Measurements from ENCODE around the gene ICE1.

DNA sequence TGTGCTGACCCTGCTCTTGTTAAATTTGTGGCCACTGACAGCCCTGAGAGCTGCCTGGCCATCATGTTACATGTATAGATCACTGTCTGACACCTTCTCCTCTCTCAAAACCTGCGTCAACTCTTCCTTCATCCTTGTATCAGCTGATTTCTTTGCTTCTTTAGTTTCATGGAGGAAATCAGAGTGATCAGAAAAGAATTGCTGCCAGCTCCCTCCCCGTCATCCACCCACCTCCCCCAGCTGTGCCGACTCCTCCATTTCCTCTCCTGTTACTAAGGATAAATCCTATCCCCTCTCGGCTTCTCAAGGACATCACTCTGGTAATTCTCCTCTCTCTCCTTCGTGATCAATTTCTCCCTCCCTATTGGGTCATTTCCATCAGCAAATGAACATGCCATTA lies 108.9 kb downstream of the ICE1 start:
- TF ChIP-seq ESRRA (CRISPR knock-in tag; IDR thresholded peaks at IDR 0.05; ENCODE audit: borderline replicate concordance) (no peak), TCF7 (CRISPR knock-in tag; IDR thresholded peaks at IDR 0.05; ENCODE audit: low read depth) (no peak), SP1 (CRISPR knock-in tag; conservative IDR thresholded peaks at IDR 0.05) (no peak), HMGA2 (CRISPR knock-in tag; IDR thresholded peaks at IDR 0.05) (no peak), RELA (CRISPR knock-in tag; IDR thresholded peaks at IDR 0.05; ENCODE audit: borderline replicate concordance) (no peak), NFYB (CRISPR knock-in tag; conservative IDR thresholded peaks at IDR 0.05; ENCODE audit: low read depth) (no peak), NR3C1 (CRISPR knock-in tag; conservative IDR thresholded peaks at IDR 0.05; ENCODE audit: low read depth) (no peak), ELF4 (CRISPR knock-in tag; IDR thresholded peaks at IDR 0.05; ENCODE audit: low read depth) (no peak)
- TF ChIP-seq, protein P1, sequence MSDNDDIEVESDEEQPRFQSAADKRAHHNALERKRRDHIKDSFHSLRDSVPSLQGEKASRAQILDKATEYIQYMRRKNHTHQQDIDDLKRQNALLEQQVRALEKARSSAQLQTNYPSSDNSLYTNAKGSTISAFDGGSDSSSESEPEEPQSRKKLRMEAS (CRISPR knock-in tag; IDR thresholded peaks at IDR 0.05), result no peak
- TF ChIP-seq, protein P2, sequence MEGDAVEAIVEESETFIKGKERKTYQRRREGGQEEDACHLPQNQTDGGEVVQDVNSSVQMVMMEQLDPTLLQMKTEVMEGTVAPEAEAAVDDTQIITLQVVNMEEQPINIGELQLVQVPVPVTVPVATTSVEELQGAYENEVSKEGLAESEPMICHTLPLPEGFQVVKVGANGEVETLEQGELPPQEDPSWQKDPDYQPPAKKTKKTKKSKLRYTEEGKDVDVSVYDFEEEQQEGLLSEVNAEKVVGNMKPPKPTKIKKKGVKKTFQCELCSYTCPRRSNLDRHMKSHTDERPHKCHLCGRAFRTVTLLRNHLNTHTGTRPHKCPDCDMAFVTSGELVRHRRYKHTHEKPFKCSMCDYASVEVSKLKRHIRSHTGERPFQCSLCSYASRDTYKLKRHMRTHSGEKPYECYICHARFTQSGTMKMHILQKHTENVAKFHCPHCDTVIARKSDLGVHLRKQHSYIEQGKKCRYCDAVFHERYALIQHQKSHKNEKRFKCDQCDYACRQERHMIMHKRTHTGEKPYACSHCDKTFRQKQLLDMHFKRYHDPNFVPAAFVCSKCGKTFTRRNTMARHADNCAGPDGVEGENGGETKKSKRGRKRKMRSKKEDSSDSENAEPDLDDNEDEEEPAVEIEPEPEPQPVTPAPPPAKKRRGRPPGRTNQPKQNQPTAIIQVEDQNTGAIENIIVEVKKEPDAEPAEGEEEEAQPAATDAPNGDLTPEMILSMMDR (IDR thresholded peaks at IDR 0.05), result no peak
- TF ChIP-seq, protein P3, sequence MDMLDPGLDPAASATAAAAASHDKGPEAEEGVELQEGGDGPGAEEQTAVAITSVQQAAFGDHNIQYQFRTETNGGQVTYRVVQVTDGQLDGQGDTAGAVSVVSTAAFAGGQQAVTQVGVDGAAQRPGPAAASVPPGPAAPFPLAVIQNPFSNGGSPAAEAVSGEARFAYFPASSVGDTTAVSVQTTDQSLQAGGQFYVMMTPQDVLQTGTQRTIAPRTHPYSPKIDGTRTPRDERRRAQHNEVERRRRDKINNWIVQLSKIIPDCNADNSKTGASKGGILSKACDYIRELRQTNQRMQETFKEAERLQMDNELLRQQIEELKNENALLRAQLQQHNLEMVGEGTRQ (CRISPR knock-in tag; IDR thresholded peaks at IDR 0.05), result no peak
- TF ChIP-seq, protein P4, sequence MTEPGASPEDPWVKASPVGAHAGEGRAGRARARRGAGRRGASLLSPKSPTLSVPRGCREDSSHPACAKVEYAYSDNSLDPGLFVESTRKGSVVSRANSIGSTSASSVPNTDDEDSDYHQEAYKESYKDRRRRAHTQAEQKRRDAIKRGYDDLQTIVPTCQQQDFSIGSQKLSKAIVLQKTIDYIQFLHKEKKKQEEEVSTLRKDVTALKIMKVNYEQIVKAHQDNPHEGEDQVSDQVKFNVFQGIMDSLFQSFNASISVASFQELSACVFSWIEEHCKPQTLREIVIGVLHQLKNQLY (CRISPR knock-in tag; IDR thresholded peaks at IDR 0.05), result no peak

All from WTC11 (cell line).